GM19397 (cell line): ENCODE data around the gene HSD17B11.
"Not testable (repeated sequence)": the region's sequence is repeated elsewhere in the genome, so short reads cannot be mapped to it uniquely, and the experiment has no call there.

ENCODE experiments used
- ATAC-seq: cut with Tn5 transposase; IDR thresholded peaks from one replicate; pipeline ENCODE4 v1.9.1; 2021; ENCODE audit warnings: mild to moderate bottlenecking, moderate library complexity; ENCODE audit not compliant: unreplicated experiment

The HSD17B11 gene

DNA sequence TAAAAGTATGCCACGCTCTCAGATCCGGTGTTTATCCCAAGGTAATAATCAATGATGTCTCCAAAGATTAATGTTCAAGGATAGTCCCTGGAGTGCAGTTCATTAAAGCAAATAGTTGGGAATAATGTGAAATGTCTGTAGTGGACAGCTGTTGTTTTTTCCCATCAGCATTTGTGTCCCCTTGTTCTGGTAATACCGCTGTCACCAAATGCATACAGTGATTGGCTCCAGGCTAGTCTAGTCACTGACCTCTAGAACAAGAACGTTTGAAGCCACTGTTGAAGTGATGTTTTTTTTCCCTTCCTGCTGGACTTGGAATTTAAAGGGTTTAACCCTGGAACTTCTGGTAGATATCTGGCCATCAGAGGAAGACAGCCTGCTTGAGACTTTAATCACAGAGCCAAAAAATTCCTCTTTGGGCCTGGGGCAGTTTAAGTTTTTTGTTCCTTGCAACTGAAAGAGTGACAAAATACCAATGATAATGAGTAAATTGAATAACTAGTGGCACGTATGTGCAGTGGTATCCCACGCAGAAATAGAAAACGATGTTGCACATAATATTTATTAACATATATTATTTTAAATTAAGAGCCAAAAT is 30.6 kb downstream of the HSD17B11 start:
- no peak for ATAC-seq

DNA sequence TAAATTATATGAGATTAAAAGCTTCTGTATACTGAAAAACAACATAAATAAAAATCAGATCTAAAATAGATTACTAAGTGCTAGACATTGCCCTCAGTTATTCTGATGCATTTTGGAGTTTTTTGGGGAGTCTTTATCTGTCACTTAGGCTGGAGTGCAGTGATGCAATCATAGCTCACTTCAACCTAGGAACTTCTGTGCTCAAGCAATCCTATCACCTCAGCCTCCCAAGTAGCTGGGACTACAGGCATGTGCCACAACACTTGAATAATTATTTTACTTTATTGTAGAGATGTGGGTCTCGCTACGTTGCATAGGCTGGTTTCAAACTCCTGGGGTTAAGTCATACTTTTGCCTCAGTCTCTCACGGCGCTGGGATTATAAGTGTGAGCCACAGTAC is 31.7 kb downstream of the HSD17B11 start:
- no peak for ATAC-seq

DNA sequence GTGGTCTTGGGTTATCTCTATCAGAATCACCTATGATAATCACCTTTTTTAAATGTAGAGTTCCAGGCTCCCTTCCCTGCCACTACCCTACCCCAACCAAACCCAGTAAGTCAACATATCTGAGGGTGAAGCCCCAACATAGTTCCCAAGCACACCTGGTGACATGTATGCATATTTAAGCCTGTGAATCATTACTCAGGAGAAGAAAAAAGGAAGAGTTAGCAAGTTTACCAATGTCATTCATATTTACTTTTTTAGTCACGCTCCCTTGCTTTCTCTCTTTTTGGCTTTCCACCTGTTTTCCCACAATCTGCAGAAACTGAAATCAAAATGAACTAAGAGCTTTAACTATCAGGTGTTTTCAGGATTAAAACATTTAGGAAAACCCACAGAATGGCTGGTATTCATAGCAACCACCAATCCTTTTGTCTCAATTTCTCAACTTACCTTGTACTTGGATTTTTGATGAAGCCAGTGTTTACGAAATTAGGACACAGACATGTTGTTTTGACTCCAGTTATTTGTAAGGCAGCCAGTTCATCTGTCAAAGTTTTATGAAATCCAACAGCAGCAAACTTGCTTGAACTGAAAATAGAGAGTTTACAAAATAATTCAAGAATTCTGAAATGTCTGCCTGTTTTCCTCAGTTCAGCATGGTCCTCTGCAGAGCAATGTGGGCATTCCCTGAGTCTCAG is 34.0 kb downstream of the HSD17B11 start:
- ATAC-seq = no peak

DNA sequence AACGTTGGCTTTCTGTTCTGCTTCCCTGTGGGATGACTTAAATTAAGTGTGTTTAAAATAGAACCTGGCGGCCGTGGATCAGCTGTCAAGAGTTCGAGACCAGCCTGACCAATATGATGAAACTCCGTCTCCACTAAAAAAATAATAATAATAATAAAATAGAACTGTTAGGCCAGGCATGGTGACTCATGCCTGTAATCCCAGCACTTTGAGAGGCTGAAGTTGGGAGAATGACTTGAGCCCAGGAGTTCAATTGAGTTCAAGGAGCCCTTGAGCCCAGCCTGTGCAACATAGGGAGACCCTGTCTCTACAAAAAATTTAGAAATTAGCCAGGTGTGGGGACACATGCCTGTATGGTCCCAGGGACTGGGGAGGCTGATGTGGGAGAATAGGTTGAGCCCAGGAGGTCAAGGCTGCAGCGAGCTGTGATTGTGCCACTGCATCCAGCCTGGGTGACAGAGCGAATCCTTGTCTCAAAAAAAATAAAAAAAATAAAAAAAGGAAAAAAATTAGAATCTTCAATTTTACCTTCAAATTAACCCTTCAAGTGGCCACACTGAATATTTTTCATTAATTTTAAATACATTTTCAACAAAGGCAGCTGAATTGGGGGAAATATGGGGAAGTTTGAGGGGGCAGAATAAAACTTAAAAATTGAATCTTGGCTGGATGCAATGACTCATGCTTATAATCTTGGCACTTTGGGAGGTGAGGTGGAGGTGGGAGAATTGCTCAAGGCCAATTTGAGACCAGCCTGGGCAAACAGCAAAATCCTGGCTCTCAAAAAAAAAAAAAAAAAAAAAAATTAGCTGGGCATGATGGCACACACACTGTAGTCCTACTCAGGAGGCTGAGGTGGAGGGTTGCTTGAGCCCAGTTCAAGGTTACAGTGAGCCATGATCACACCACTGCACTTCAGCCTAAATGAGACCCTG is 36.6 kb downstream of the HSD17B11 start:
- no peak for ATAC-seq

DNA sequence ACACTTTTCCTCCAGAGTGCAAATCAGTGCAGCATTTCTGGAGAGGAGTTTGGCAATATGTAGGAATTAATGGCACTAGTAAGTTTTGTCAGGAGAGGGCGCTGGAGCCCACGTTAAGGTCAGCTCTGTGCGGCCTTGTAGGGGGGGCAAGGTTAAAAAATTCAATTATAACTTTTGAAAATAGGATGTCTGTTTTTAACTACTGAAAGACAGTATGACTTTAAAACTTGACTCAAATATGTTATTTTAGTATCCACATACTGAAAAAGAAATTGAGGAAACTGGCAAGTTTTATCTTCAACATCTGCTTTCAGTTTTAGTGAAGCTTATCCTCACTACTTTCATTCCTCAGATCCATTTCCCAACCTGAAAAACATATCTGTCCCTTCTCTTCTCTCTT is 37.4 kb downstream of the HSD17B11 start:
- no peak for ATAC-seq

DNA sequence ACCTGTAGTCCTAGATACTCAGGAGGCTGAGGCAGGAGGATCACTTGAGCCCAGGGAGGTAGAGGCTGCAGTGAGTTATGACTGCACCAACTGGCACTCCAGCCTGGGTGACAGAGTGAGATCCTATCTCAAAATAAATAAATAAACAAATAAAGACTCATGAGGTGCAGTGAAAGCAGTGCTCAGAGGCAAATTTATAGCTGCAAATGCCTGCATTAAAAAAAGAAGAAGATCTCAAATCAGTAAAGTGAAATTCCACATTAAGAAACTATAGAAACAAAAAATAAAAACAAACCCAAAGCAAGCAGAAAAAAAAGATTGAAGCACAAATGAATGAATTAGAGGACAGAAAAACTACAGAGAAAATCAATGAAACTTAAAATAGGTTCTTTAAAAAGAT is 45.8 kb downstream of the HSD17B11 start:
- no peak for ATAC-seq

DNA sequence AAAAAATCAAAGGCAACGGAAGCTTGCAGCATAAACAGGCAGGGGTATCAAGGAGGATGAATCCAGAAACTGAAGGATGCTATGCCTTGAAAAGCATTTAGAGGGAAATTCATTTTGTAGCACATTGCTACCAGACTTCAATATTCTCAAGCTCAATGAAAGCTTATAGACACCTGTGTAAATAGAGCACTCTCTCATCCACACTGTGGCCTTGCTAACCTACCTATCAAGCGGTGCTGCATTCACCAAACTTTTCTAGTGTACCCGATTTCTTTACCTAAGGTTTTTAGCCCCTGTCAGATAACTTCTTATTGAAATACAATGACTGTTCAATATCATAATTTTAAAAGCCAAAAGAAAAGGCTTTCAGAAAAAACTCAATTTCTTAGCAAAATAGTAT is 48.1 kb downstream of the HSD17B11 start:
- no peak for ATAC-seq

DNA sequence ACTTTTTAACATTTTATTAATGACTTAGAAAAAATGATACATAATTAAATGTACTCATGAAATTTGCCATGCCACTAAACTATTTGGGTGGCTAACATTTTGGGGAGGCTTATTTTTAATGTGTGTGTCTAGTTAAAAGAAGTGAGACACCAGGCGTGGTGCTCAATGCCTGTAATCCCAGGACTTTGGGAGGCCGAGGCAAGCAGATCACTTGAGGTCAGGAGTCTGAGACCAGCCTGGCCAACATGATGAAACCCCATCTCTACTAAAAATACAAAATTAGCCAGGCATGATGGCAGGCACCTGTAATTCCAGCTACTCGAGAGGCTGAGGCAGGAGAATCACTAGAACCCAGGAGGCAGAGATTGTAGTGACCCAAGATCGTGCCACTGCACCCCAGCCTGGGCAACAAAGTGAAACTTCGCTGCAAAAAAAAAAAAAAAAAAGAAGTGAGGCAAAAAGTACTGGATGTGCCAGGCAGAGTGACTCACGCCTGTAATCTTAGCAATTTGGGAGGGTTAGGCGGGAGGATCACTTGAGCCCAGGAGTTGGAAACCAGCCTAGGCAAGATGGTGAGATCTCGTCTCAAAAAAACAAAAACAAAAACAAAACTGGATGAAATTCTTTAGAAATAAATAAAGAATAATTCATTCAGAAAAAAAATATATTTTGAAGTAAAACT is 48.9 kb downstream of the HSD17B11 start:
- not testable (repeated sequence) for ATAC-seq

DNA sequence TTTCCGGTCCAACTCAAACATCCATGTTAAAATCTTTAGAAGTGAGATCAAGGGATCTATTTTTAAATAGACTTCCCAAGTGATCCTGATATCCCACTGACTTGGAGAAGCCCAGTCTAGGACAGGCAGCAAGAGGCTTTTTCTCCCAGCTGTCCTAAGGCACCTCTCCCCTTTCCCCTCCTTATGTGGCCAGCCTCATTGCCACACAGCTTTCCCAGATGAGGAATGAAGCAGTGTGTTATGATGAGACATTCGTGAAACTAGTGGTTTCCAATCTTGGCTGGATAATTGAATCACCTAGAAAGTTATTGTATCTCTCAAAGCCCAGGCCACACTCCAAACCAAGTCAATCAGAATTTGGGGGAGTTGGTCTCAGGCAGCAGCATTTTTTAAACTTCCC is 51.5 kb downstream of the HSD17B11 start:
- ATAC-seq = no peak

DNA sequence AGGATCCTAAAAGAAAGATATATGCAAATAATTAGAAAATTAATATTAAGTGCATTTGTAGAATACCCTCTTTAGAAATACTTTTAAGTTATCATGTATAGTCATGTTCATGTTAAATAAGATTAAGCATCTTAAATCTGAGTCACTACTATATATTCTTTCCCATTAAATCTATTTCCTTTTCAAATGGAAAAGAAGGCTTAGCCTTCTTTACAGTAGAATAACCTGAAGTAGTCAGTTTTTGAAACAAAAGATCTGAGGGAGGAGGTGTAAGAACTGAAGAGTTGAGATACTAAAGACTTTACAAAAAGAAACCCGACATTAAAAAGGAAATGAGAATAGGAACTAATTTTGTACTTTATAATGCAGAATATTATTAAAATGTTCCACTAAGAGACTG is 53.6 kb downstream of the HSD17B11 start:
- ATAC-seq = no peak

DNA sequence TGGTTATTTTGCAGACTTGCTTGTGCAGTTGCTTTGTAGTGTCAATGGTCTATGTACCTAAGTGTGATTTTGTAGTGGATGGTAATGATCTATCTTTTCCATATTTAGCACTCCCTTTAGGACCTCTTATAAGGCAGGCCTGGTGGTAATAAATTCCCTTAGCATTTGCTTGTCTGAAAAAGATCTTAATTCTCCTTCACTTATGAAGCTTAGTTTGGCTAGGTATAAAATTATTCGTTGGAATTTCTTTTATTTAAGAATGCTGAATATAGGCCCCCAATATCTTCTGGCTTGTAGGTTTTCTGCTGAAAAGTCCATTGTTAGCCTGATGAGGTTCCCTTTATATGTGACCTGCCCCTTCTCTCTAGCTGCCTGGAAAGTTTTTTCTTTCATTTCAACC is 57.7 kb downstream of the HSD17B11 start:
- no peak for ATAC-seq

DNA sequence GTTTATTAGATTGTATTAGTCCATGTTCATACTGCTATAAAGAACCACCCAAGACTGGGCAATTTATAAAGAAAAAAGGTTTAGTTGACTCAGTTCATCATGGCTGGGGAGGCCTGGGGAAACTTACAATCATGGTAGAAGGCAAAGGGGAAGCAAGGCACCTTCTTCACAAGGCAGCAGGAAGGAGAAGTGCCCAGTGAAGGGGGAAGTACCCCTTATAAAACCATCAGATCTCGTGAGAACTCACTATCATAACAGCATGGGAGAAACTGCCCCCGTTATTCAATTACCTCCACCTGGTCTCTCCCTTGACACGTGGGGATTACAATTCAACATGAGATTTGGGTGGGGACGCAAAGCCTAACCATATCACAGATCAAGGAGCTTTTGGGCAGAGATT is 60.2 kb downstream of the HSD17B11 start:
- ATAC-seq = no peak

DNA sequence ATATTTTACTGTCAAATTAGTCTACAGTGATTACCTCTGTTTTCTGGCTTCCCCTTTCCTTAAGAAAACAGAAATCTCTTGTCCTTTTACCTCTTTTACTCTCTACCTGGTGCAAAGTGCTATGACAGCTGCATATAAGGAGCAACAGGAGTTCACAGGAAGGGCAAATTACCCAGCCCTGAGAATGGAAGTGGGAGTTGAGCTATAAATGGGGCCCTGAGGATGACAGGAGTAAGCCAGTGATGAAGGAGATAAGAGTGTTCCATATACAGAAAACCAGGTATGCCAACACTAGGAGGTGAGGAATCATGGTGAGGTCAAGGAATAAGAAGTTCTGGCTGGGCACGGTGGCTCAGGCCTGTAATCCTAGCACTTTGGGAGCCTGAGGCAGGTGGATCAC is 63.9 kb downstream of the HSD17B11 start:
- ATAC-seq = no peak

DNA sequence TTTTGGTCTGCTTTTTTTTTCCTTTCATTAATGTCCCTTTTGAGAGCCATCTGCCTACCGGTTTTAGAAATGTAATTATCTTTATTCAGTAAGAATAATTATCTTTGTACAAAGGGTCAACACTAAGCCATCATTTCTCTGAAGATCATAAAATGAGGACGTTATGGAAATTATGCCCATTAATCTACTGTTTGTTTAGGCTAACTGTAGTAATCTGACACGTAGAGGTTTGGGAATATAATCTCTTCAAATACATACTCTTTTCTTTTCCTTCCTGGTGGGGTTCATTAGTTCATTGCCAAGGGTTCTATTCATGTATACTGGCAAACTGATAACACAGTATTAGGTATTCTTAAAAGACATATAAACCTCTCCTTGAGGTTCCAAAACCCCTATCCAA is 64.5 kb downstream of the HSD17B11 start:
- ATAC-seq = no peak

DNA sequence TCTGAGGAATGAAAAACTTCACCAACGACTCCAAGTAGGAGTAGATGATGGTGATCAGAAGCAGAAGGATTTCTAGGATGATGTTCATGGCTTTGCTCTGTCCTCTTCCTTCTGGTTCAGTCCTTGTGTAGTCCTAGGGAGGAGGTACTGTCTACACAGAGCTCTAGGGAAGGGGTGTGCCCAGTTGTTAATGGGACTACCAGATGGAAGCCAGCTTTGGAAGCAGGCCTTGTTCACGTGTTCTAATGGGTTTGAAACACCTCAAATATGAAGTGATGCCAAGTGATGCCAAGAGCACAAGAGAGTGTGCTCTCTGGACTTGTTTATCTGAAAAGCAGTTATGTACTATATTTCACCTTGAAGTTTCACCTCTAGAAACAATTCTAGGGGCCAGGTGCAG is 68.2 kb downstream of the HSD17B11 start, which contains the start of gene HSD17B13:
Gene HSD17B13, minus strand, starts transcription at position 129 of the 400 bp plus-strand sequence. Its CDS starts 41 bp downstream, at position 88.
- no peak for ATAC-seq

DNA sequence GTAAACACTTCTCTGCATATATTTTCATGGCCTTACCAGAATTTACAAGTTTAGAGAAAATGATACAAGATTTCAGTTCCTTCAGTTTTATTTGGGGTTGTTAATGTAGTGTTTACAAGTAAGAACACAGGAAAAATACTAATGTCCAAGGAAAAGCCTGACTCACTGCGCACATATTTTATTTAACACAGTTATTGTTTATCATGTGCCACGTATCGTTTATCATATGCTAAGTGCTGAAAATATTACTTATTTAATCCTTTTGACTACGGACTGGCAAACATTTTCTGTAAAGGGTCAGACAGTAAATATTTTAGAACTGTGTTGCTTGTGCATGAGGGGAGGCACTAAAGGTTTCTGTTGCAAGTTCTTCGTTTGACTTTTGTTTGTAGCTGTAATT is 69.1 kb downstream of the HSD17B11 start:
- ATAC-seq = no peak

DNA sequence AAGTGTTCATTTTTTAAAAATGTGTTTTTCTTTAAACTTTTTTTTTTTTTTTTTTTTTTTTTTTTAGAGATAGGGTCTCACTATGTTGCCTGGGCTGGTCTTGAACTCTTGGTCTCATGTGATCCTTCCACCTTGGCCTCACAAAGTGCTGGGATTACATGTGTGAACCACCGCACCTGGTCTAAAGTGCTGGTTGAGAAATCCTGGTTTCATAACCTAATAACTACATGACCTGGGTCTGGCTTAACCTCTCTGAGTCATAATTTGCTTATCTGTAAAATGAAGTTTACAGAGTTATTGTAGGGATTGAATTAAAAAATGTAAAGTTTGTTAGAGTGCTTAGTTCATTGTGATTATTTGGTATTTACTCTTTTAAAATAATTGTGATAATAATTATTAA is 73.5 kb downstream of the HSD17B11 start:
- ATAC-seq = no peak

DNA sequence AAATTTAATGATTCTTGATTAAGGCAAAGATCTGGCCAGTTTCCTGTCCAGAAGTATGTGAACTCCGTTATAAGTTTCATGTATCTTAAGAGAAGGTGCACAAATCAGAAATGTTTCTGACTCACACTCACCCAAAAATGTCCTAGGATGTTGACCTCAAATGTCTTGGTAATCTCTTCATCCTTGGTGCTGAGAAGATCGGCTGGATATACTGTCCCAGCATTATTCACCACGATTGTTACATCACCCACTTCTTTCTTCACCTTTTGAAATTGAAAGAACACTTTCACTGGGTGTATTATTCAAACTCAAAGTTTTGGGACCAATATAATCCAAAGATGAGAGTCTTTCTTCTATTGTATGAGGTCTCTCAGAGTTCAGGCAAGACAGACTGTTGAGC is 74.0 kb downstream of the HSD17B11 start:
- ATAC-seq = no peak

DNA sequence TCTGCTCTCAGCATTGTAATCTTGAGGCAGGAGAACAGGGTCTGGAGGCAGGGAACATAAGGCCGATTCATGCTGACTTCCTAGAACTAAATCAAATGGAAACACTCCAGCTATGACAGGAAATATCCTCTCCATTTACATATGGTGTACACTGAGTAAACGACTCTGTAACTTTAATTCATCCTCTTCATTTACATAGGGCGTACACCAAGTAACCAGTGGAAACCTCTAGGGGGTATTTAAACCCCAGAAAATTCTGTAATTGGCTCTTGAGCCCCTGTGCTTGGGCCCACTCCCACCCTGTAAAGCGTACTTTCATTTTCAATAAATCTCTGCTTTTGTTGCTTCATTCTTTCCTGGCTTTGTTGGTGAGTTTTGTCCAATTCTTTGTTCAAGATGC is 76.0 kb downstream of the HSD17B11 start:
- ATAC-seq = not testable (repeated sequence)

DNA sequence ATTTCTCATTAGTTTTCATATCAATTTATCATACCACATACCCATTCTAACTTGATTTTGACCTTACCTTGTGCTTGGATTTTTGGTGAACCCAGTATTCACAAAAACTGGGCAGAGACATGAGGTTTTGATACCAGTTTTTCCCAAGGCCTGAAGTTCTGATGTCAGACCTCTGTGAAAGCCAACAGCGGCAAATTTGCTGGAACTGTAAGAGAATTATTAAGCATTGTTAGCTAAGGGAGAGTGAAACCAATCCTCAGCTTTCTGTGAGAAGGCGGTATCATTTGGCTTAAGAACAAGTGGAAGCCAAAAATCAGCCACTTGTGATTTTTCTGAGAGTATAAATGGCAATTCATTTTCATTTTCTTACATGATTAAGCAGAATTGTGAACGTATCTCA is 77.2 kb downstream of the HSD17B11 start:
- no peak for ATAC-seq

DNA sequence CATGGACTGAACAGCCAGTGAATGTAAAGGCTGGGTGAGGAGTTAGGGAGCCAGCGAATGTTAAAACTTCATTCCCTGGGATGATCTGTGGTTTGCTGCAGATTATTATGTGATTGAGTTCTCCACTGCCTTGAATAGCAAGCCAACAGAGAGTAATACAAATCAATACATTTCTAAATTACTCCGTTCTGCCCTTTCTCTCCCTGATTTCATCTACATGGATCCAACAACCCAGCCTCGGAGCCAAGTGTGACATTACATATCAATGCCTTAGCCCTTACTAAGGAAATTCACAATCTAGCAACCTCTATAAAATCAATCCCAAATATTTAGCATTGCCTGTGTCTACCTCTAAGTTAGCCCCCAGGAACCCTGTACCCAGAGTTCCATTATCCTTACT is 79.3 kb downstream of the HSD17B11 start:
- no peak for ATAC-seq
